HEK293 (cell line): ENCODE data around the gene METTL3.

Experiments
- FEZF1 ChIP-seq: fragments of 450-650 bp; formaldehyde crosslinking; IDR thresholded peaks from 2 replicates; pipeline ENCODE4 v1.5.1; 2016; ENCODE audit warnings: missing biosample characterization, missing genetic modification characterization
- GLIS1 ChIP-seq: fragments of 450-650 bp; formaldehyde crosslinking; IDR thresholded peaks from 2 replicates; pipeline ENCODE4 v1.5.1; 2016; ENCODE audit warnings: missing biosample characterization, missing genetic modification characterization
- INSM2 ChIP-seq: fragments of 450-650 bp; formaldehyde crosslinking; IDR thresholded peaks from 2 replicates; pipeline ENCODE4 v1.5.1; 2016; ENCODE audit warnings: missing biosample characterization, missing genetic modification characterization
- KLF1 ChIP-seq: fragments of 450-650 bp; formaldehyde crosslinking; IDR thresholded peaks from 2 replicates; pipeline ENCODE4 v1.5.1; 2016; ENCODE audit warnings: missing biosample characterization, missing genetic modification characterization
- KLF16 ChIP-seq: fragments of 450-650 bp; formaldehyde crosslinking; IDR thresholded peaks from 2 replicates; pipeline ENCODE4 v1.5.1; 2017; ENCODE audit warnings: missing biosample characterization, missing genetic modification characterization
- PATZ1 ChIP-seq: fragments of 450-650 bp; formaldehyde crosslinking; IDR thresholded peaks from 2 replicates; pipeline ENCODE4 v1.5.1; 2016; ENCODE audit warnings: missing biosample characterization, missing genetic modification characterization
- PBX3 ChIP-seq: sonication (generic); formaldehyde crosslinking; IDR thresholded peaks from 2 replicates; pipeline ENCODE4 v1.8.1; 2022; ENCODE audit warnings: mild to moderate bottlenecking, moderate library complexity, missing genetic modification reagents
- ZBTB21 ChIP-seq: fragments of 450-650 bp; formaldehyde crosslinking; IDR thresholded peaks from 2 replicates; pipeline ENCODE4 v1.5.1; 2017; ENCODE audit warnings: missing biosample characterization, missing genetic modification characterization
- ZIC2 ChIP-seq: fragments of 450-650 bp; formaldehyde crosslinking; IDR thresholded peaks from 2 replicates; pipeline ENCODE4 v1.5.1; 2016; ENCODE audit warnings: missing biosample characterization, missing genetic modification characterization
- ZNF148 ChIP-seq: fragments of 450-650 bp; formaldehyde crosslinking; IDR thresholded peaks from 2 replicates; pipeline ENCODE4 v1.5.0; 2017; ENCODE audit warnings: missing biosample characterization, missing genetic modification characterization, borderline replicate concordance
- ZNF398 ChIP-seq: fragments of 450-650 bp; formaldehyde crosslinking; IDR thresholded peaks from 2 replicates; pipeline ENCODE4 v1.5.1; 2017; ENCODE audit warnings: missing biosample characterization, missing genetic modification characterization
- ZNF473 ChIP-seq: fragments of 450-650 bp; formaldehyde crosslinking; IDR thresholded peaks from 2 replicates; pipeline ENCODE4 v1.5.1; 2017; ENCODE audit warnings: missing biosample characterization, missing genetic modification characterization
- ZNF561 ChIP-seq: fragments of 450-650 bp; IDR thresholded peaks from 2 replicates; pipeline ENCODE4 v1.5.1; 2018; ENCODE audit warnings: missing biosample characterization, missing genetic modification characterization, borderline replicate concordance
- ZNF610 ChIP-seq: fragments of 450-650 bp; formaldehyde crosslinking; IDR thresholded peaks from 2 replicates; pipeline ENCODE4 v1.5.1; 2016; ENCODE audit warnings: missing biosample characterization, missing genetic modification characterization, borderline replicate concordance
- ZNF629 ChIP-seq: fragments of 450-650 bp; formaldehyde crosslinking; IDR thresholded peaks from 2 replicates; pipeline ENCODE4 v1.5.1; 2017; ENCODE audit warnings: missing biosample characterization, missing genetic modification characterization
- ZNF791 ChIP-seq: fragments of 450-650 bp; formaldehyde crosslinking; IDR thresholded peaks from 2 replicates; pipeline ENCODE4 v1.5.1; 2016; ENCODE audit warnings: missing biosample characterization, missing genetic modification characterization
- ZNF843 ChIP-seq: fragments of 450-650 bp; formaldehyde crosslinking; IDR thresholded peaks from 2 replicates; pipeline ENCODE4 v1.5.1; 2016; ENCODE audit warnings: missing biosample characterization, missing genetic modification characterization
- ZXDB ChIP-seq: fragments of 450-650 bp; formaldehyde crosslinking; IDR thresholded peaks from 2 replicates; pipeline ENCODE4 v1.5.1; 2016; ENCODE audit warnings: missing biosample characterization, missing genetic modification characterization

The METTL3 gene

DNA sequence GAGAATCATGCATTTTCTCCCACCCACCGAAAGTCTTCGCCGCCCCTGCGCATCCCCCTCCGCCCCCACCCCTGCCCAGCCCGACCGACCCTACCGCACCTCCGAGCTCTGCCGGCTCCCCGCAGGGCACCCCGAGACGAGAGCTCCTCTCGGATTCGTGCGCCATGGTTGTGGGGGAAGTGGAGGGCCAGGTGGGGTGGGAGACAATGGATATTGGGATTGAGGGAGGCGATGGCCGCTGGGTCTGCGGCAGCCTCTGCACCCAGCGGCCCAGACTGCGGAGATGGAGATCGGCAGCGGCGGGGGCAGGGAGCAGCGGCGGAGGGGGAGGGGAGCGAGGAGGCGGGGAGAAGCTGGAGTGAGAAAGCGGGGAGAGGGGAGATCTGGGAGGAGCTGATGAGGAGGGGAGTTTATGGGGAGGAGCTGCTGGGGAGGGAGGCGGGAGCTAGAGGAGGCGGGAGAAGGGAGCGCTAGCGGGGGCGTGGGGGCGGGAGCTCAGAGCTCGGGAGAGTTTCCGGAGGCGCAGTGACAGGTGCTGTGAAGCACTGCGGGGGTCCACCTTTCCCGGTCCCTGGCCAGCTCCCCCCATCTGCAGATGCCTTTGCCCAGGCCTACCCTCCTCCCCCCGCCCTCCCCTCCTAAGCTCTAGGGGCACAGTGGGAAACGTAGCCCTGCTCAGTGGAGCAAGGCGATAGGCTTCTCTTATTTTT is 15.0 kb upstream of the METTL3 start, which contains the start of gene SALL2 (continued):
- TF ChIP-seq PATZ1 (tag by site-specific recombination) (peak; percentile 99), ZNF610 (tag by site-specific recombination) (no peak; the same call in 1 of the 2 replicates), ZNF473 (tag by site-specific recombination) (no peak), GLIS1 (tag by site-specific recombination) (peak; percentile 93), ZBTB21 (tag by site-specific recombination) (peak; percentile 25; the same call in 1 of the 2 replicates), FEZF1 (tag by site-specific recombination) (no peak), INSM2 (tag by site-specific recombination) (peak; percentile 80), ZNF843 (tag by site-specific recombination) (peak; percentile 35; the same call in 1 of the 2 replicates), ZNF791 (tag by site-specific recombination) (no peak), ZXDB (peak; percentile 68), ZIC2 (tag by site-specific recombination) (peak; percentile 78), KLF1 (peak; percentile 42; the same call in 1 of the 2 replicates), ZNF398 (tag by site-specific recombination) (peak; percentile 99), ZNF148 (tag by site-specific recombination) (no peak), ZNF561 (tag by site-specific recombination) (no peak), ZNF629 (tag by site-specific recombination) (peak; percentile 49; the same call in 1 of the 2 replicates), PBX3 (CRISPR knock-in tag) (no peak), KLF16 (tag by site-specific recombination) (peak; percentile 54)
